GM21381 (cell line): ENCODE measurements around the gene LRRC3.

Experiments used
- ATAC-seq: cut with Tn5 transposase; IDR thresholded peaks from one replicate; pipeline ENCODE4 v1.9.1; 2021; ENCODE audit warnings: mild to moderate bottlenecking, moderate library complexity; ENCODE audit not compliant: unreplicated experiment

LRRC3 gene

DNA sequence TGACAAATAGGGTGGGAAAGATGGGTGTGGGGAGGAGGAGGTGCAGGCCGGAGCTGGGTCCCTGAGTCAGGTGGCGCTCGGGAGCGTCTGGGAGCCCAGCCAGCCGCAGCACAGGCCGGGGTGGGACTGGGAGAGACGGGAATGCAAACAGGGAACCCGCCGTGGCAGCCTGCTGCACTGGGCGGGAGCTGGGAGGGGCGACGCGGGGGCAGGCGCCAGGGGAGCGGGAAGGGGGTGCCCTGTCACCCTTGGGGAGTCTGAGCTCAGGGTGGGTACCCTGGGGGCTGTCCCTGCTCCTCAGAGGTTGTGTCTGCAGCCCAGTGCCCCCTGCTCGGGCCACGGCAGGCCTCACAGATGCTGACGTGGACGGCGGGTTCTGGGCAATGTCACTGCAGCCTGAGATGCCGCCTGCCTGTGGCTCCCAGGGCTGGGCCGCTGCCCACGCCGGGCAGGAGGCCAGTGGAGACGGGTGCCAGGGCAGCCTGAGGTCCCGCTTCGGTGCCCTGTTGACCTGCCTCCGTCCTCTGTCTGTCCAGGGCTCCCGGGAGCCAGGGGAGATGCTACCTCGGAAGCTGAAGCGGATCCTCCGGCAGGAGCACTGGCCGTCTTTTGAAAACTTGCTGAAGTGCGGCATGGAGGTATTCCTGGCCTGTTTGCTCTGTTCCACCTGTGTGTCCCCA is 16.6 kb upstream of the LRRC3 start:
- ATAC-seq: no peak

GRCh38 chr21:44439211-44439600 is 16.1 kb upstream of the LRRC3 start:
- no peak for ATAC-seq

DNA sequence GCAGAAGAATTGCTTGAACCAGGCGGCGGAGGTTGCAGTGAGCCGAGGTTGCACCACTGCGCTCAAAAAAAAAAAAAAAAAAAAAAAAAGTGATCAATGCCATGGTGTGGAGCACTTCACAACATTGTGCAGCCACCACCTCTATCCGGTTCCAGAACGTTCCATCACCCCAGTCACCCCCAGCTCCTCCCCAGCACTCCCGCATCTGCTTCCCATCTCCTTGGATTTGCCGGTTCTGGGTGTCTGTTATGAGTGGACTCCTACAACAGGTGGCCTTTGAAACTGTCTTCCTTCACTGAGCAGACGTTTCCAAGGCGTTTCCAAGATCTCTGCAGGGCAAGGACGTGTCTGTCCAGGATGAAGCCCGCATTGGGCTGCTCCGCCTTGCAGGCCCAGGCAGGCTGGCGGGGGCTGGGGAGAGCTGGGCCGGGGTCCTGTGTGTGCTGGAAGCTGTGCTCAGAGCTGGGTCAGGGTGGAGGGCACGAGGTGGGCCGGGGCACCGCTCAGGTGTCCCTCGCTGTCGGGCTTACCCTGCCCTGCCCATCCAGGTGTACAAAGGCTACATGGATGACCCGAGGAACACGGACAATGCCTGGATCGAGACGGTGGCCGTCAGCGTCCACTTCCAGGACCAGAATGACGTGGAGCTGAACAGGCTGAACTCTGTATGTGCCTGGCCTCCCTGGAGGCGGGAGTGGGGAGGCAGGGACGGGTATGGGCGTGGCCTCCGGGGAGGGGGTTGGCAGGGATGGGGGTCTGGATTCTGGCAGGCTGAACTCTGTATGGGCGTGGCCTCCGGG is 14.9 kb upstream of the LRRC3 start:
- ATAC-seq: no peak

GRCh38 chr21:44441041-44441400 is 14.3 kb upstream of the LRRC3 start:
- no peak for ATAC-seq

DNA sequence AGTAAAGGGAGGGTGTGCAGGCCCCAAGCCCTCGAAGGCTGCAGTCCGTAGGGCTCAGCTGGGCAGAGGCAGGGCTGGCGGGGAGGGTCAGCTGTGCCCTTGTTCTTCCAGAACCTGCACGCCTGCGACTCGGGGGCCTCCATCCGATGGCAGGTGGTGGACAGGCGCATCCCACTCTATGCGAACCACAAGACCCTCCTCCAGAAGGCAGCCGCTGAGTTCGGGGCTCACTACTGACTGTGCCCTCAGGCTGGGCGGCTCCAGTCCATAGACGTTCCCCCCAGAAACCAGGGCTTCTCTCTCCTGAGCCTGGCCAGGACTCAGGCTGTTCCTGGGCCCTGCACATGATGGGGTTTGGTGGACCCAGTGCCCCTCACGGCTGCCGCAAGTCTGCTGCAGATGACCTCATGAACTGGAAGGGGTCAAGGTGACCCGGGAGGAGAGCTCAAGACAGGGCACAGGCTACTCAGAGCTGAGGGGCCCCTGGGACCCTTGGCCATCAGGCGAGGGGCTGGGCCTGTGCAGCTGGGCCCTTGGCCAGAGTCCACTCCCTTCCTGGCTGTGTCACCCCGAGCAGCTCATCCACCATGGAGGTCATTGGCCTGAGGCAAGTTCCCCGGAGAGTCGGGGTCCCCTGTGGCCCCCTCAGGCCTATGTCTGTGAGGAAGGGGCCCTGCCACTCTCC is 13.6 kb upstream of the LRRC3 start:
- no peak for ATAC-seq

GRCh38 chr21:44442266-44443125 is 12.8 kb upstream of the LRRC3 start:
- ATAC-seq: no peak

GRCh38 chr21:44443291-44443890 is 11.9 kb upstream of the LRRC3 start:
- no peak for ATAC-seq

DNA sequence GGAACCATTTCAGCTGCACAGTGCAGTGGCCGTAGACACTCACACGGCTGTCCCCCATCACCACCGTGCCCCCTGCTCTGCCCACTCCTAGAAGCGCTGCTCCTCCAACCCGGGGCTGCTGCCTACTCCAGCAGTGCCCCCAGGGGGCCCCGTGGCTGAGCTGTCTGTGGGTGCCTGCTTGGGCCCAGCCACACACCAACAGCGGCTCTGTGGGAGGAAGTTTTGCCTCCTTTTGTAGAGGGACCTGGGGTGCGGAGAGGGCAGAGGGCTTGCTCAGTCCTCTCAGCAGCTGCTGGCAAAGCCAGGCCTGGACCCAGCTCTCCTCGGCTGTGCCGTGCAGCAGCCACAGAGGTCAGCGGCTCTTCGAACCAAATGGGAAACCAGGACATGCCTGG is 11.4 kb upstream of the LRRC3 start:
- no peak for ATAC-seq

DNA sequence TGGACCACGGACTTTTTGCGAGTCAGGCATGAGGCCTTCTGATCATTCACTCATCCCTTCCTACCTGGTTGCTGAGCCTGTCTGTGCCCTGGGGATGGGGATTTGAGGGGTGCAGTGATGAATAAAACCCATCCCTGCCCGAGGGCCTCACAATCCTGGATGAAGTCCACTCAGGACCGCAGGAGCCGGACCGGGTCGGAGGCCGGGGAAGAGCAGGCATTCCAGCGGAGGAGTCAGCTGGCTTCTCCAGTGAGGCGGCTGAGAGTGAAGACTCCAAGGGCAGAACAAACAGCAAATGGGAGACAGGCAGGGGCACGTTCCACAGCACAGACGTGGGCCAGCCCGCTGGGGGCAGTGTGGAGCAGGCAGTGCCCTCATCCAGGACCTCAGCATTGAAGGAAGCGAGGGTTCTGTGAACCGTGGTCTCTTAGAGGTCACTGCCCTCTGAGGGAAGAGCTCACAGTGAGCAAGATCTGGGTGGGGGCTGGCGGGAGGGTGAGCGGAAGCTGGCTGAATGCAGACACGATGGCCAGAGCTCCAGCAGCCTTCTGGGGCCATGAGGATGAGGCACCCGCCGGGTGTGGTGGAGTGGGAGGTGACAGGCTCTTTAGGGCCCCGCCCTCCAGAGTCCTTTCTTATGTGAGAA is 10.9 kb upstream of the LRRC3 start:
- ATAC-seq: no peak

DNA sequence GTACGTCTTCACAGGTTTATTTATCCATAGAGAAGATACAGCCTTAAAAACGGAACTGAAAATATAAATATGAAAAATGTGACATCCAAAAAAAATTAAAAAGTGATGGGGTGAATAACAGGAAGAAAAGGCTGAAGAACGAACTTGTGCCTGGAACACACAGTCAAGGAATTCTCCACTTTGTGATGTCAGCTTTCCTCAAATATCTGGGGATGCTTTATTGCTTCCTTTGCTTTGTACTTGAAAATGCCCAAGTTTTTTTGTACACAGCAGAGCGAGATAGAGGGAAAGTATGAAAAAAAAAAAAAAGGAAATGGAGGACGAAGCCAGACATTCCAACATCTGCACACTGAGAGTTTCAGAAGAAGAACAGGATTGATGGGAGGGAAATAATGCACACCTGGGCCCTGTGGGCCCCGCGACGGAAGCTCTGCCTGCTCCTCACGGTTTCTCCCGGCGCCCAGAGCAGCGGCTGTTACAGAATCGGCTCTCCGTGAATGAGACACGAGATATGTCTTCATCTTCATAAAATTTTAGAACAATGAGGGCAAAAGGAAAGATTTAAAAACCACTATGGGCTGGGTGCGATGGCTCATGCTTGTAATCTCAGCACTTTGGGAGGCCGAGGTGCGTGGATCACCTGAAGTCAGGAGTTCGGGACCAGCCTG is 10.0 kb upstream of the LRRC3 start:
- ATAC-seq: no peak

DNA sequence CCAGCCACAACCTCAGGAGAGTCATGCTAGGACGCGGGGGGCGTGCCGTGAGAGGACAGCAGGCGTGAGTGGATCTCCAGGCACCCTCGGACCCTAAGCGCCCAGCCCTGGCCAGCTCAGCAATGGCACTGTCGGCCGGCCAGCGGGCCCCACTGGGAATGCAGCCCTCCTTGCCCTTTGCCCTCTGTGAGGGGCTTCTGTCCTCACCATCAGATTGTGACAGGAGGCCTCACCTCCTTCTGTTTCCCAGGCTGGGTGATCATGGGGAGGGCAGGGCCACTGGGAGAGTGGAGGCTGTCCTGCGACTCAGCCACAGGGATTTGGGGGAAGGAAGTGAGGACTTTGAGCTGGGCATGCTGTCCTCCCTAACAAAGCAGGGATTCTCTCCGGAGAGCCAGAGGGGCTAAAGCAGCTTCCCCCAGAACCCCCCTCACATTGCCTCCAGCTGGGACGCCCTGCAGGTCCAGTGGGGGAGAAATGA is 6.6 kb upstream of the LRRC3 start:
- no peak for ATAC-seq

- ATAC-seq: no peak
Observed at GRCh38 chr21:44449473-44450363, 5.6 kb upstream of the LRRC3 start.

DNA sequence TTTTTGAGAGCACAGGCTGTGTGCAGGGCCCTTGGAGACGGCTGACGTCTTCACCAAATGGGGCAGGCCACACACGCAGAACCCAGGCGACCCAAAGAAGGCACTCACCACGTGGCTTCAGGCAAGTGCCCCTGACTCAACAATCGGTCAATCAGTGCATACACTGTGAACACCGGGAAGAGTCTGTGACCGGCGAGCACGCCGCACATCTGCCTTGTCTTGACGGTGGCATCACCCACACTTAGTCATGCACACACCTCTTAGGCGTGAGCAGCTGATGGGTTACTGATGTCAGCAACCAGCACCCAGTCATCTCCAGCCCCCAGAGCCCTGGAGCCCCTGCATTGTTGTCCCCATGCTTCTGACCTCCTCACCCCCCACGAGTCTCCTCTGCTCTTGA is 4.9 kb upstream of the LRRC3 start:
- no peak for ATAC-seq

GRCh38 chr21:44450999-44451398 is 4.3 kb upstream of the LRRC3 start:
- no peak for ATAC-seq

DNA sequence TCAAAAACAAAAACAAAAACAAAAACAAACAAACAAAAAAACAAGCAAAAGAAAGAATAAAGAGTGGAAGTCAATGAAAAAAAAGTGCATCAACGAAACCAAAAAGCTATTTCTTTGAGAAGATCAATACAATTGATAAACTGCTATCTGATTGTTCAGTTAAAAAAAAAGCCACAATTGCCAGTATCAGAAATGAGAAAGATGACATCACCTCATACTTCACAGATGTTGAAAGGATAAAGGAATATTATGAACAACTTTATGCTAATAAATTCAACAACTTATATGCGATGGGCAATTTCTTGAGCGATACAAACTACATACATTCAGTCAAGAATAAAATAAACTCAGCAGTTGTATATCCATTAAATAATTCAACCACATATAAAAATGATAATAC is 2.2 kb upstream of the LRRC3 start:
- ATAC-seq: no peak

DNA sequence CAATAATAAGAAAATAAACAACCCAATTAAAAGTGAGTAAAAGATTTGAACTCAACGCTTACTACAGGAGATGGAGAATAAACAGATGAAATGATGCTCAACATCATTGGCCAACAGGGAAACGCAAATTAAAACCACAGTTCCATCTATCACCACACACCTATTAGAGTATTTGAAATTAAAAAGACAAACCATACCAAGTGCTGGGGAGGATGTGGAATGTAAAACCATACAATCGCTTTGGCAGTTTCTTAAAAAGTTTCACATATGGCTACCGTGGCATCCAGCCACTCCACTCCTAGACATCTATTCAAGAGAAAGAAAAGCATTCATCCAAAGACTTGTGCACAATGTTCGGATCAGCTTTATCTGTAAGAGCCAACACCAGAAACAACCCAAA is 1.3 kb upstream of the LRRC3 start:
- ATAC-seq: no peak

DNA sequence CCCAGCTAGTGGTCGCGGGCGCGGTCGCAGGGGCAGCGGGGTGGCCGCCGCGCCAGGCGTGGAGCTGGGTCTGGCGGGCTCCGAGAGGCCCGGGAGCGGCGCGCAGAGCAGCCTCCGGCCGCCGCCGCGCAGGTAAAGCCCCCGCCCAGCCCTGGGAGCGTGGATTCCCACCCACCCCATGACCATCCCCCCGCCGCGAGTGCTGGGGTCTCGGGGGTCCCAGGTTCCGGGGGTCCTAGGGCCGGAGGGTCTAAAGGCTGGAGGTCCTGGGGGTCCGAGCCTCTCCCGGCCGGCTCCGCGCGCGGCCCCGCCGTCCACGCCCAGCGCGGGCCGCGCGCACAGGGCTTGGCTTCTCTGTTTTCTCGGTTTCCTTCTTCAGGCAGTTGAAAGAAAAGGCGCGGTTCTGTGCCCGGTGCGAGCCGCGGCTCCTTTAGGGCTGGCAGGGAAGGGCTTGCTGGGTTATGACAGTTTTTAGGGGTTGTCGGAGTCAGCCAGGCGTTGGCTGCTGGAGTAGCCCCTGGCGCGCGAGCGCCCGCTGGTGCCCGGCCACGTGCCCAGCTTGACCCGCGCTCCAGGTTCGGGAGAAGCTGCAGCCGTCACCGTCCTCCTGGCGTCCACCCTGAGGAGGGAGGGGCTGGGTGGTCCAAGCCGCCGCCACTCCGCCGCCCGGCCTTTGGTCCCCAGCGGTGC is 359 bp downstream of the LRRC3 start:
- ATAC-seq: no peak
